Measurements from ENCODE around the gene NHERF2.

NHERF2 gene

GRCh38 chr16:1983544-1984346 lies 43.0 kb upstream of the NHERF2 start, which contains the start of gene GFER:
GFER (plus strand) TSS chr16:1984193; CDS start chr16:1984219, 26 bp downstream.
- H3K9me2 ChIP-seq (replicated peaks; ENCODE audit: insufficient read depth, low read length): no peaks in the 10 kb centered on the region
- no peaks in the 10 kb centered on the region for H3K27me3 ChIP-seq (ENCODE audit: low read length)
- H3K9ac ChIP-seq (ENCODE audit: low read length): peak within 1 kb of the TSS; percentile 71
- H2AFZ ChIP-seq (ENCODE audit: low read depth, low read length, severe bottlenecking): no peak within 1 kb of the TSS
- peak within 1 kb of the TSS; percentile 66 for H3K4me3 ChIP-seq (ENCODE audit: insufficient read depth, low read length, poor library complexity, severe bottlenecking)
- TF ChIP-seq CTCF (IDR thresholded peaks at IDR 0.05; ENCODE audit: insufficient read depth, low read length, poor library complexity, severe bottlenecking) (no peak), EZH2phosphoT487 (conservative IDR thresholded peaks at IDR 0.05; ENCODE audit: low read length) (no peak)
- H3K36me3 ChIP-seq (ENCODE audit: low read length): no peaks in the 10 kb centered on the region
- no peaks in the 10 kb centered on the region for H3F3A ChIP-seq (ENCODE audit: insufficient read depth)
- peak within 1 kb of the TSS; percentile 73 for H3K4me2 ChIP-seq (ENCODE audit: low read depth, low read length, poor library complexity, severe bottlenecking)
- H4K20me1 ChIP-seq (ENCODE audit: low read depth, low read length): no peaks in the 10 kb centered on the region
- no peaks in the 10 kb centered on the region for H3K9me3 ChIP-seq (ENCODE audit: insufficient read depth, low read length)
- no peaks in the 10 kb centered on the region for H3K79me2 ChIP-seq (ENCODE audit: insufficient read depth, low read length)
- H3K27ac ChIP-seq (ENCODE audit: low read depth, low read length): no peak within 1 kb of the TSS

GRCh38 chr16:1984347-1985225 lies 42.1 kb upstream of the NHERF2 start:
- no peak for TF ChIP-seq CTCF (IDR thresholded peaks at IDR 0.05; ENCODE audit: insufficient read depth, low read length, poor library complexity, severe bottlenecking)
- no peak for TF ChIP-seq EZH2phosphoT487 (conservative IDR thresholded peaks at IDR 0.05; ENCODE audit: low read length)
- peak overlapping the region; percentile 73 for H3K4me2 ChIP-seq (ENCODE audit: low read depth, low read length, poor library complexity, severe bottlenecking)
- H3K79me2 ChIP-seq (ENCODE audit: insufficient read depth, low read length): no peaks in the 10 kb centered on the region
- peak overlapping the region; percentile 66 for H3K4me3 ChIP-seq (ENCODE audit: insufficient read depth, low read length, poor library complexity, severe bottlenecking)
- no peaks in the 10 kb centered on the region for H4K20me1 ChIP-seq (ENCODE audit: low read depth, low read length)
- H3K9me3 ChIP-seq (ENCODE audit: insufficient read depth, low read length): no peaks in the 10 kb centered on the region
- no peaks in the 10 kb centered on the region for H3K27me3 ChIP-seq (ENCODE audit: low read length)
- no peaks in the 10 kb centered on the region for H3K9me2 ChIP-seq (replicated peaks; ENCODE audit: insufficient read depth, low read length)
- no peak overlapping the region for H2AFZ ChIP-seq (ENCODE audit: low read depth, low read length, severe bottlenecking)
- no peak overlapping the region for H3K27ac ChIP-seq (ENCODE audit: low read depth, low read length)
- H3K36me3 ChIP-seq (ENCODE audit: low read length): no peaks in the 10 kb centered on the region
- H3F3A ChIP-seq (ENCODE audit: insufficient read depth): no peaks in the 10 kb centered on the region
- peak overlapping the region; percentile 71 for H3K9ac ChIP-seq (ENCODE audit: low read length)

GRCh38 chr16:1985466-1986150 lies 41.1 kb upstream of the NHERF2 start:
- Histone ChIP-seq H4K20me1 (ENCODE audit: low read depth, low read length) (no peaks in the 10 kb centered on the region), H3F3A (ENCODE audit: insufficient read depth) (no peaks in the 10 kb centered on the region), H3K27me3 (ENCODE audit: low read length) (no peaks in the 10 kb centered on the region), H3K36me3 (ENCODE audit: low read length) (no peaks in the 10 kb centered on the region), H3K9me3 (ENCODE audit: insufficient read depth, low read length) (no peaks in the 10 kb centered on the region), H3K79me2 (ENCODE audit: insufficient read depth, low read length) (no peaks in the 10 kb centered on the region), H3K9me2 (replicated peaks; ENCODE audit: insufficient read depth, low read length) (no peaks in the 10 kb centered on the region), H2AFZ (ENCODE audit: low read depth, low read length, severe bottlenecking) (no peak overlapping the region), H3K27ac (ENCODE audit: low read depth, low read length) (no peak overlapping the region), H3K4me3 (ENCODE audit: insufficient read depth, low read length, poor library complexity, severe bottlenecking) (no peak overlapping the region), H3K4me2 (ENCODE audit: low read depth, low read length, poor library complexity, severe bottlenecking) (no peak overlapping the region), H3K9ac (ENCODE audit: low read length) (no peak overlapping the region)
- TF ChIP-seq CTCF (IDR thresholded peaks at IDR 0.05; ENCODE audit: insufficient read depth, low read length, poor library complexity, severe bottlenecking) (no peak), EZH2phosphoT487 (conservative IDR thresholded peaks at IDR 0.05; ENCODE audit: low read length) (no peak)
